Measurements from ENCODE around the gene FLNA.

DNA sequence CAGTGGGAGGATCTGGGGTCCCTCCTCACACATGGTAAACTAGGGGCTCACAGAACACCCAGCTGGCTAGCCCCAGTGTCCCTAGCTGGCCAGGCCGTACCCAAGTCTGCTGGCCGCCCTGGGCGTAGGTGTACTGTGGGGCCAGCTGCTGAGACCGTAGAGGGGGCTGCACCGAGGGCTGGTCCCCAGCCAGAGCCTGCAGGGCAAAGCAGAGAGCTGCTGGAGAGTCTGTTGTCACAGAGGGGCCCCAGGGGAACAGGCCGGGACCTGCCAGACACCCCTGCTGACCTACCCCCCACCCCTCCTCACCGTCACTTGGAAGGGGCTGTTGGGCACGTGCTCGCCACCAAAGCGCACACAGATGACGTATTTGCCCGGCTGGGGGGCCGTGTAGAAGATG, 19.9 kb downstream of the FLNA start:
- TF ChIP-seq EZH2 (IDR thresholded peaks at IDR 0.05; ENCODE audit: insufficient read depth, poor library complexity, severe bottlenecking) (no peak), EZH2phosphoT487 (IDR thresholded peaks at IDR 0.05; ENCODE audit: insufficient read depth, low read depth) (no peak)

Measured in GM23248 (cell line).